ENCODE results near the gene YPEL5.

Gene YPEL5

GRCh38 chr2:30172627-30173026 lies 25.8 kb downstream of the YPEL5 start:
- no peak for DNase-seq

GRCh38 chr2:30177440-30177839 lies 30.6 kb downstream of the YPEL5 start:
- no peak for DNase-seq

GRCh38 chr2:30177956-30178355 lies 31.1 kb downstream of the YPEL5 start:
- DNase-seq: no peak

DNA sequence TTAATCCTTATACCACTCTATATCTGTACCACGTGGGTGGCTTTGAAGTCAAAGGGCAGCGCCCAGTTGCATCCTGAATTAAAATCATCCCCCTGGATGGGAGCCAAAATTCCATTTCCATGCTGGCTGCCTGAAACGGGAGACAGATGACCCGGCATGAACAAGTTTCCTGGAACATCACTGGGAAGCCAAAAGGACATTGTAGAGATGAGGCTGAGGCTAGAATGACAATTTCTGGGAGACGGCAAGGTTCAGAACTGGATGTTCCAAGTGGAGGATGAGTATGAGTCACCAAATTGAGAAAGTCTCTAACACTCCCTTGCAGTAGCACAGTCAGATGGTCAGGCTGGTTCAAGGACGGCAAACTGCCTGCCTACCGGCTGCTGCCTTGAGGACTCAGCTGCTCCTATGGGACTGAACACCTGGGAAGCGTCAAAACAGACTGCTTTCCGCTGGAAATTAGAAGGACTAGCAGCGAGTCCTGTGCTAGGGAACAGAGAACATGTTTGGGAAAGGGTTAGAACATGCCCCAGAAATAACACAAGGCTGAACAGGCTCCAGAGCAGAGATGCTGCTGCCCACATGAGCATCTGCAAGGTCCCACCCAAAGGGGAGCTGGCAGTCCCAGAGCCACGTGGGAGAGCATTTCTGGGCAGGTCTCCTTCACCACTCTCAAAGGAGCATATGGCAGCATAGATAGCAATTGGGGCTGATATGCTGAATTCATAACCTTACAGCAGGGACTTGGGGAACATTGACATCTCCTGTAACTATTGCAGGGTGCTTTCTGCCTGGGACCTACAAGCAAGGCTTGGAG lies 32.0 kb downstream of the YPEL5 start:
- DNase-seq: no peak

GRCh38 chr2:30179536-30179935 lies 32.7 kb downstream of the YPEL5 start:
- no peak for DNase-seq

- no peak for DNase-seq
These were observed 33.4 kb downstream of the YPEL5 start for GRCh38 chr2:30180226-30180625.

GRCh38 chr2:30181176-30181575 lies 34.4 kb downstream of the YPEL5 start:
- no peak for DNase-seq

DNA sequence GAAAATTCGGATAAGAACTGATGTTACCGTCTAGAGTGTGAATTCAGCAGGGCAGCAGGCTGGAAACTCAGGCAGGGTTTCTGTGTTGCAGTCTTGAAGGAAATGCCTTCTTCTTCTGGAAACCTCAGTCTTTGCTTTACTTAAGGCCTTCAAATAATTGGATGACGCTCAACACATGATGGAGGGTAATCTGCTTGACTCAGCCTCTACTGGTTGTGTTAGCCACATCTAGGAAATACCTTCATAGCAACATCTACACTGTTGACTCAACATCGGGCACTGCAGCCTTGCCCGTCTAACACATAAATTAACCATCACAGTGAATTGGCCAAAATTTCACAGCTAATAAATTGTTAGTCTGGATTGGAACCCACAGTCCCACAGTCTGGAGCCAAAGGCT lies 37.2 kb downstream of the YPEL5 start:
- no peak for DNase-seq

DNA sequence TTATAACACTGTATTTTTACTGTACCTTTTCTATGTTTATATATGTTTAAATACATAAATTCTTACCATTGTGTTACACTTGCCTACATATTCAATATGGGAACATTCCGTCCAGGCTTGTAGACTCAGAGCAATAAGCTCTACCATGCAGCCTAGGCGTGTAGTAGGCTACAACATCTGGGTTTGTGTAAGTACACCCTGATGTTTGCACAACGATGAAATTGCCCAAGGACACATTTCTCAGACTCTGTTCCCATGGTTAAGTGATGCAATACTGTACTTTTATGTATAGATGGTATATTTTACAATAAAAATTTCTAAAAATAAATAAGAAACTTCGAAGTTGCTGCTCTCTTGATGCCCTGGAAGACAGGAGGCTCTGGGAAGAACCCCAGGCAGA lies 38.4 kb downstream of the YPEL5 start:
- no peak for DNase-seq

DNA sequence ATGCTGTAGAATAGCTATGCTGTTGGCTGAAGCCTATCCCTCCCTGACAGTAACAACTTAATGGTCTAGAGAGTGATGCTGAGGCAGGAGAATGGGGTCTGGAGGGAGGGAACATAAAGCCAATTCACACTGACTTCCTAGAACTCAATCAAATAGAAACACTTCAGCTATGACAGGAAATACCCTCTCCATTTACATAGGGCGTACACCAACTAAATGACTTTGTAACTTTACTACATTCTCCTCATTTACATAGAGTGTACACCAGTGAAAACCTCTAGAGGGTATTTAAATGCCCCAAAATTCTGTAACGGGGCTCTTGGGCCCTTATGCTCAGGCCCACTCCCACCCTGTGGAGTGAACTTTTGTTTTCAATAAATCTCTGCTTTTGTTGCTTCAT lies 41.5 kb downstream of the YPEL5 start:
- no peak for DNase-seq

- DNase-seq: no peak
These were observed 43.8 kb downstream of the YPEL5 start for GRCh38 chr2:30190637-30191036.

DNA sequence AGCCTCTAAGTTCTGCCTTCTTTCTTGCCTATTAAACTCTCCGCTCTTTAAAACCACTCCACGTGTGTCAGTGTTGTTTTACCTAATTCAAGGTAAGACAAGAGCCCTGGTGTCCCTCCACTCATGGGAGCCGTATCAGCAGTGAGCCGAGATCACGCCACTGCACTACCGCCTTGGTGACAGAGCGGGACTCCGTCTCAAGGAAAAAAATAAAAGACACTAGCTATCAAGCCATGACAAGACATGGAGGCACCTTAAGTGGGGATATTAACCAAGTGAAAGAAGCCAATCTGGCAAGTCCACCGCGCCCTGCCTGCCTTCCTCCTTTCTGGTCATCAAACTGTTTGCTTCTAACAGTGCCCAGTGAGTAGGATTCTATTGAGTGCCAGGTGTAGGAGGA lies 44.3 kb downstream of the YPEL5 start:
- no peak for DNase-seq

GRCh38 chr2:30191819-30192271 lies 45.0 kb downstream of the YPEL5 start:
- DNase-seq: no peak

DNA sequence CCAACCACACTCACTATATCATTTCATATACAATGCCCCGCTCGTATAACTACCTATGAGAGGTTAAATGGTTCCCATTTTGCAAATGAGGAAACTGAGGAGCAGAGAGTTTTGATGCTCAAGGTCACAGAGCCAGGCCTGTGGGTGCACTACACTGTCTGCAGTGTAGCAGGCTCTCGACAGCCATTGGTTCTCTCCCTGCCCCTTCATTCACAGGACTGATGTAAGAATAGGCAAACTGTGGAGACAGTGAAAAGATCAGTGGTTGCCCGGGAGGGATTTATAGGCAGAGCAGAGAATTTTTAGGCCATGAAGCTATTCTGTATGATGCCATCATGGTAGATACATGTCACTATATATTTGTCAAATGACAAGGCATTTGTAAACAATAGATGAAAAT lies 45.5 kb downstream of the YPEL5 start:
- DNase-seq: no peak

DNA sequence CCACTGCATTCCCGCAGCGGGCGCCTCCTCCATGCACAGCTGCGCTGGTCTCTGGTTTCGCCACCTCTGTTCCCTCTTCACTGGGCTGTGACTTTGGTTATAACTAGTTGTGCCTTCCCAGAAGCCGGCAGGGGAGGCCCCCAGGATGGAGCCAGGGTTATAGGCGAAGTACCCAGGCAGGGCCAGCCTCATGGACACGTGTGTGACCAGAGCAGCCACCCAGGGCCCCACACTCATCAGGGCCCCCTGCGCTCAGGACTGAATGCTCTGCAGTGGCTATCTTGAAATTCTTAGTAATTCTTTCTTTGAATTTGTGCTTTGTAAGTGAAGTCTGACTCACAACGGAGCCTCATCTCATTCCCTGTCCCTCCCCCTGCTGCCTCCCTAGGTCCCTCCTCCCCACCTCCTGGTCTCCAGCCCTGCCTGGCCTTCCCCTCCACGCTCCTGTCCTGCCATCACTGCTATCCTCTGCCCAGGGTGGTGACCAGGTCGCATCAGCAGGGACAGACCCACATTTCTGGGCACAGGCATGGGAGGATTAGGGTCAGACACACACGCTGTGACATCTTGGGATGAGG lies 46.4 kb downstream of the YPEL5 start:
- DNase-seq: no peak

DNA sequence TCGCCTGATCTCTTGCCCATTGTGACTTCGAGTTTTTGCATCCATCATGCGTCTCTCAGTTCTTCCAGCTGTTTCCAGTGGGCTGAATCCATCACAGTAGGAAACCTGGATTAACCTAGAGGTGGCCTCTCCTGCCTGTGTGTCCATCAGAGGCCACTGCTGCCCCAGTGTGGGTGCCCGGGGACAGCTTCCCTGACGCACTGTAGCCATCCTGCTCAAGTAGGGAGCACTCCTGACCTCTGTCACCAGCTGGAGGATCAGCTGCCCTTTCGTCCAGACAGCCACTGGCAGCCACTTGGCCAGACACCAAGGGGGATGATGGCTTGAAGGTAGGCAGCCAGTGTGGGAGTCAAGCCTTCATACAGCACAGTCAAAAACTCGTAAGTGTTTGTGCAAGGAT lies 47.6 kb downstream of the YPEL5 start:
- no peak for DNase-seq

GRCh38 chr2:30195016-30195415 lies 48.2 kb downstream of the YPEL5 start:
- no peak for DNase-seq

DNA sequence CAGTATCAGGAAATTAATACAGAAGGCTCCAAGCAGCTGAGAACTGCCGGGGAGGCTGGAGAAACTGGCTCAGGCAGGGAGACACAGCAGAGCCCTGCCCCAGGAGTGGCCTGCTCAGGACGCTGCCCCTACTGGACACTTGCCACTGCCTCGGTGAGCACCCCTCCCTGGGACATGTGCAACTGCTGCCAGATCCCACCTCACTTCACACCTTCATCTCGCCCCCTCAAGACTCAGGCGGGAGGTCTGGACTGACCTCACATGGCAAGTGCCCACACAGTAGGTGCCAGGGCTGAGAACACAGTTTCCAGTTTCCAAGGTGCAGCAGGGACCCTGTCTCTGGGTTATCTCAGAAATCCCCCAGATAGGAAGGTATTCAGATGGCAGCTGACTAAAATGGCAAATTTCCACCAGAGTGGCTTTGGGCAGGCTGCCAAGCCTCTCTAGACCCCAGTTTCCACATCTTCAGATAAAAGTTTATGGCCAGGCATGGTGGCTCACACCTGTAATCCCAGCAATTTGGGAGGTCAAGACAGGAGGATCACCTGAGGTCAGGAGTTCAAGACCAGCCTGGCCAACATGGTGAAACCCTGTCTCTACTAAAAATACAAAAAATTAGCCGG lies 50.9 kb downstream of the YPEL5 start:
- DNase-seq: no peak

GRCh38 chr2:30201990-30202389 lies 55.2 kb downstream of the YPEL5 start:
- DNase-seq: no peak

DNA sequence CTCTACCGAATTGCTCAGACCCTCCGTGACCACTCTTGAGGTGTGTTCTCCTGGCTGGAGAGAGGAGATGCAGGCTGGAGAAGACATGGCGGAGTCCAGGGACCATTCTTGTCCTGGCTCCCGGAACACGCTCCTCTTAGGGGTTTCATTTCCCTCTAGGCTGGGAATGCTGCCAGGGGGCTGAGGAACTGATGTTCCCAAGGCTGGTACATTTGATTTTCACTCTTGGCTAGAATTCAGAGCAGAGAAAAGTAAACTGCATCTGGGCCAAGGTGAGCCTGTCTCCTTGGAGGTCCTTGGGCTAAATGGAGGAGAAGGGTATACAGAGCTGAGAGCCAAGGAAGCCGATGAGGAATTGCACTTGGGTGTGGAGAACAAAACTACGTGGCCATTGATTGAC lies 56.3 kb downstream of the YPEL5 start:
- DNase-seq: no peak

- no peak for DNase-seq
These were observed 57.5 kb downstream of the YPEL5 start for GRCh38 chr2:30204281-30204680.

DNA sequence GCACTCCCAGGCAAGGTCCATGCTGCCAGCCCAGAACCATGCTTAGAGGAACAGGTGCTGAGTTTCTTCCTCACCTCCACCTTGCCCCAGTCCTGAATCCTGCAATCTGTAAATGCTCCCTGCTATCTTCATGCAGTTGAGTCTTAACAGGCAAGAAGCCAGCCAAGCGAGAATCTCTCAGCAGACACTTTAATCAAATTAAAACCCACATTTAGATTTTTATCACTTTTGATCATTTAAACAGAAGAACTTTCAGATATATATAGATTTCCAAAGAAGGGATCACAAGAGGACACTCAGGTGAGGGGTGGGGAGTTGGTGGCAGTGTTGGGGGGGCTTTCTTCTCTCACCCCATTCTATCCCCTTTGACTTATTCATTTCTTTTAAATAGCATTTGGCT lies 58.6 kb downstream of the YPEL5 start:
- DNase-seq: no peak

DNA sequence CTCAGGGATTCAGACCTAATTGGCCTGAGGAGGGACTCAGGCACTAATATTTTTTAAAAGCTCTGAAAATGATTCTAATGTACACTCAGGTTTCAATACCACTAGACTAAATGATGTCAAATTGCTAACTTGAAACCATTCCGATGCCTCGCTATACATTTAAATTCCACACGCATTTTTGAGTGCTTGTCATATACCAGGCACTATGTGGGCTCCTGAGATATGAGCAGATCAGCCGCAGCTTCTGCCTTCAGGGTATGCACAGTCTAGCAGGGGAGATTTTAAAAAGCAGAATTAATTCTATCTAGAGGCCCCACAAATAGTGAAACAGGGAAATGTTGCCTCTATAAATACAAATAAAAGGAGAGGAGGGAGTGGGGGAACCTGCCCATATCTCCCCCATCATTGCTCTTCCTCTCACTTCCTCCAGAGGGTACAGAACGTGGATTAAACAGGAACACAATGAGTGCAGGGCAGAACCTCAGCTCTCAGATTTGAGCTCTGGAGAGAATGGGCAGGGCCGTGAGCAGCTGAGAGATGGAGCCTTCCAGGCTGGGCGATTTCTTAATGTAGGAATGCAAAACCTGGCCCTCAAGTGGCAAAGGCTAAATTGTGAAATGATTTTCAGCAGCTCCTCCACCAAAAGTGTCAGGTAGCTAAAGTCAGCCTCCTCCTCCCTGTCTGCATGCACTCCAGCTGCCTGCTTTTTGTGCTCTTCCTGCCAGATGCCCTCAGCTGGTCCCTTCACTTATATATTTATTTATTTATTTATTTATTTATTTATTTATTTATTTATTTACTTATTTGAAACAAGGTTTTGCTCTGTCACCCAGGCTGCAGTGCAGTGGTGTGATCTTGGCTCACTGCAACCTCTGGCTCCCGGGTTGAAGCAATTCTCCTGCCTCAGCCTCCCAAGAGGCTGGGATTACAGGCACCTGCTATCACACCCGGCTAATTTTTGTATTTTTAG lies 59.9 kb downstream of the YPEL5 start:
- no peak for DNase-seq
